H1 (cell line): ENCODE data around the gene ATXN2L. TPM values are rescaled to one million over a fixed set of nuclear protein-coding genes. Genes with fewer than 3 reads are reported as not detected.

ENCODE experiments used
- CTCF ChIA-PET: fragments of 300-600 bp; sonication (Branson Sonifier 250); formaldehyde crosslinking; loops from one replicate; lab custom pipeline; 2021; ENCODE audit not compliant: partially characterized antibody; lab: Charles Lee
- POLR2A ChIA-PET: fragments of 300-600 bp; sonication (Branson Sonifier 250); formaldehyde crosslinking; loops from one replicate; lab custom pipeline; 2021; ENCODE audit warnings: inconsistent platforms; ENCODE audit not compliant: partially characterized antibody; lab: Charles Lee
- DNase-seq, 2 experiments: peaks; one replicate each; pipeline versions ENCODE4 v3.0.0 to v3.0.0-alpha.2; 2010 to 2022; ENCODE audit warnings: low spot score in 2 of 2, low read depth in 1 of 2, mixed read lengths in 1 of 2
- FAIRE-seq: peaks from 2 replicates; lab custom pipeline; 2011; peaks lifted over from hg19 to GRCh38; lab: Jason Lieb, UNC
- H2AFZ ChIP-seq: 2 replicates; pipeline ENCODE4 v1.8.1; 2012; ENCODE audit warnings: low read length, inconsistent platforms
- H2AK5ac ChIP-seq: 2 replicates; pipeline ENCODE4 v1.6.1; 2013; ENCODE audit warnings: low read depth, low read length
- H2BK120ac ChIP-seq: replicated peaks from 2 replicates; pipeline ENCODE3; 2013; ENCODE audit warnings: low read depth, low read length, inconsistent platforms
- H2BK12ac ChIP-seq: 2 replicates; pipeline ENCODE4 v1.6.1; 2013; ENCODE audit warnings: low read depth, low read length
- H2BK15ac ChIP-seq: 2 replicates; pipeline ENCODE4 v1.6.1; 2013; ENCODE audit warnings: low read length
- H2BK20ac ChIP-seq: 2 replicates; pipeline ENCODE4 v1.6.1; 2013; ENCODE audit warnings: low read length
- H2BK5ac ChIP-seq: 2 replicates; pipeline ENCODE4 v1.6.1; 2013; ENCODE audit warnings: low read depth, low read length
- H3K14ac ChIP-seq: 2 replicates; pipeline ENCODE4 v1.6.1; 2013; ENCODE audit warnings: inconsistent platforms; ENCODE audit not compliant: insufficient read length
- H3K18ac ChIP-seq: 2 replicates; pipeline ENCODE4 v1.6.1; 2013; ENCODE audit warnings: low read length; ENCODE audit errors: extremely low read depth
- H3K23ac ChIP-seq: 2 replicates; pipeline ENCODE4 v1.6.1; 2013; ENCODE audit warnings: inconsistent platforms; ENCODE audit not compliant: insufficient read length
- H3K23me2 ChIP-seq: 2 replicates; pipeline ENCODE4 v1.6.1; 2013; ENCODE audit warnings: low read depth, low read length
- H3K27ac ChIP-seq: 2 replicates; pipeline ENCODE4 v1.6.1; 2011; ENCODE audit warnings: low read depth, low read length, inconsistent platforms
- H3K27me3 ChIP-seq, 4 experiments: replicated peaks in 1 of 4; 1 replicate in 1 of 4; 2 replicates in 3 of 4; pipeline versions ENCODE4 v1.6.1 to v1.8.1; 2011 to 2013; ENCODE audit warnings: low read length in 3 of 4, mild to moderate bottlenecking in 3 of 4, inconsistent platforms in 2 of 4, mixed read lengths in 2 of 4, moderate library complexity in 1 of 4; ENCODE audit not compliant: control insufficient read depth in 3 of 4, insufficient read depth in 3 of 4; ENCODE audit errors: extremely low read depth in 1 of 4
- H3K36me3 ChIP-seq, 4 experiments: 2 replicates each; pipeline versions ENCODE4 v1.6.1 to v1.8.1; 2011 to 2013; ENCODE audit warnings: mild to moderate bottlenecking in 4 of 4, low read length in 3 of 4, moderate library complexity in 2 of 4, control low read depth in 1 of 4, inconsistent platforms in 1 of 4; ENCODE audit not compliant: insufficient read depth in 4 of 4, control insufficient read depth in 2 of 4
- H3K4ac ChIP-seq: replicated peaks from 2 replicates; pipeline ENCODE3; 2013; ENCODE audit warnings: low read length, low read depth, mixed read lengths, inconsistent platforms; ENCODE audit not compliant: insufficient read length
- H3K4me1 ChIP-seq, 4 experiments: replicated peaks in 1 of 4; 1 replicate in 1 of 4; 2 replicates in 3 of 4; pipeline versions ENCODE4 v1.6.1 to v1.8.1; 2011 to 2013; ENCODE audit warnings: low read length in 3 of 4, inconsistent platforms in 2 of 4, mixed read lengths in 1 of 4; ENCODE audit not compliant: insufficient read depth in 4 of 4, control insufficient read depth in 3 of 4
- H3K4me2 ChIP-seq, 2 experiments: 2 replicates each; pipeline versions ENCODE4 v1.6.1 to v1.8.1; 2011 to 2013; ENCODE audit warnings: low read depth in 2 of 2, low read length in 2 of 2, control low read depth in 1 of 2, inconsistent platforms in 1 of 2, mild to moderate bottlenecking in 1 of 2; ENCODE audit not compliant: insufficient read depth in 1 of 2
- H3K4me3 ChIP-seq, 4 experiments: fragments of 200-600, 300-600 bp in 1 of 4; sonication (generic), shearing (Covaris generic), sonication (Bioruptor Twin) in 1 of 4; 2 replicates each; pipeline versions ENCODE4 v1.5.1 to v1.8.1; 2011 to 2016; ENCODE audit warnings: low read length in 4 of 4, low read depth in 3 of 4, control low read depth in 2 of 4, inconsistent platforms in 2 of 4, mild to moderate bottlenecking in 2 of 4, mixed read lengths in 1 of 4, moderate library complexity in 1 of 4; ENCODE audit not compliant: insufficient read depth in 2 of 4; ENCODE audit errors: extremely low read depth in 1 of 4
- H3K56ac ChIP-seq: replicated peaks from 2 replicates; pipeline ENCODE3; 2013; ENCODE audit warnings: low read depth, mild to moderate bottlenecking, mixed read lengths, low read length, inconsistent platforms; ENCODE audit not compliant: insufficient read length
- H3K79me1 ChIP-seq: 2 replicates; pipeline ENCODE4 v1.6.1; 2013; ENCODE audit warnings: low read depth, low read length, control low read depth
- H3K79me2 ChIP-seq, 2 experiments: 2 replicates each; pipeline versions ENCODE4 v1.6.1 to v1.8.1; 2012 to 2013; ENCODE audit warnings: low read length in 2 of 2, mild to moderate bottlenecking in 2 of 2, inconsistent platforms in 1 of 2; ENCODE audit not compliant: insufficient read depth in 2 of 2, control insufficient read depth in 1 of 2
- H3K9ac ChIP-seq, 4 experiments: replicated peaks in 1 of 4; 1 replicate in 1 of 4; 2 replicates in 3 of 4; pipeline versions ENCODE4 v1.6.1 to v1.8.1; 2011 to 2013; ENCODE audit warnings: low read depth in 3 of 4, low read length in 3 of 4, control low read depth in 2 of 4, mild to moderate bottlenecking in 2 of 4, moderate library complexity in 2 of 4, inconsistent platforms in 1 of 4; ENCODE audit errors: extremely low read depth in 1 of 4
- H3K9me3 ChIP-seq, 2 experiments: 2 replicates each; pipeline versions ENCODE4 v1.6.1 to v1.8.1; 2012 to 2013; ENCODE audit warnings: mild to moderate bottlenecking in 2 of 2, moderate library complexity in 2 of 2, control low read depth in 1 of 2, inconsistent platforms in 1 of 2, low read depth in 1 of 2, low read length in 1 of 2, mixed read lengths in 1 of 2; ENCODE audit not compliant: insufficient read depth in 2 of 2
- H4K20me1 ChIP-seq, 2 experiments: replicated peaks in 1 of 2; 2 replicates each; pipeline versions ENCODE3 to v1.8.1; 2011 to 2013; ENCODE audit warnings: inconsistent platforms in 2 of 2, low read length in 2 of 2, mild to moderate bottlenecking in 1 of 2; ENCODE audit not compliant: insufficient read depth in 2 of 2, control insufficient read depth in 1 of 2
- H4K5ac ChIP-seq: 2 replicates; pipeline ENCODE4 v1.6.1; 2013; ENCODE audit warnings: low read length, low read depth, mixed read lengths, inconsistent platforms; ENCODE audit not compliant: insufficient read length
- H4K8ac ChIP-seq: 2 replicates; pipeline ENCODE4 v1.8.0; 2013; ENCODE audit warnings: mild to moderate bottlenecking, moderate library complexity, low read length, inconsistent platforms; ENCODE audit not compliant: insufficient read depth; ENCODE audit errors: extremely low read depth
- H4K91ac ChIP-seq: replicated peaks from 2 replicates; pipeline ENCODE3; 2013; ENCODE audit warnings: low read length, mixed read lengths, inconsistent platforms; ENCODE audit not compliant: insufficient read length
- POLR2A ChIP-seq, 2 experiments: IDR thresholded peaks; 1 replicate in 1 of 2; 2 replicates in 1 of 2; pipeline ENCODE4 v1.6.1; 2011; ENCODE audit warnings: low read depth in 2 of 2, low read length in 2 of 2, mild to moderate bottlenecking in 2 of 2; ENCODE audit errors: control extremely low read depth in 1 of 2
- RXRA ChIP-seq: IDR thresholded peaks from 2 replicates; pipeline ENCODE4 v1.6.1; 2011; ENCODE audit warnings: low read depth, mild to moderate bottlenecking, low read length, moderate library complexity; ENCODE audit not compliant: insufficient read depth
- WGBS, 2 experiments: shearing (Covaris generic) in 1 of 2; methylation state at CpG; one replicate each; pipeline versions ENCODE4 v1.1.6 to v1.1.7; 2013 to 2015; ENCODE audit warnings: low lambda C conversion rate in 2 of 2, mixed read lengths in 2 of 2, inconsistent platforms in 1 of 2, low coverage in 1 of 2, missing lambda C conversion rate in 1 of 2; ENCODE audit not compliant: insufficient replicate concordance in 2 of 2, insufficient coverage in 1 of 2, insufficient read length in 1 of 2; ENCODE audit errors: extremely low coverage in 1 of 2, missing lambda C conversion rate in 1 of 2; 5-methylcytosine and 5-hydroxymethylcytosine counted together
- polyA plus RNA-seq, 7 experiments: library from polyadenylated mRNA; depleted of rRNA in 3 of 7; stranded (reverse) in 5 of 7; unstranded in 2 of 7; fragments of >200 nt in 5 of 7; fragments of 200-250 nt in 2 of 7; gene quantifications; 1 replicate in 5 of 7; 2 replicates in 1 of 7; 4 replicates in 1 of 7; pipeline versions ENCODE4 v1.2.1 to v1.2.3, GENCODE V29; 2011 to 2013; ENCODE audit warnings: missing spikeins in 2 of 7, mixed read lengths in 2 of 7
- total RNA-seq: library from RNA; stranded (reverse); fragmentation: NEBNext Ultra II Directional; extraction: Animal tissue kit (Norgen Biotek cat#: 25700); gene quantifications from 2 replicates; pipeline ENCODE4 v1.2.1, GENCODE V29; 2021

Gene ATXN2L
- total and polyA plus RNA-seq, 2 of the 8 experiments (the other 6 are each of a cell fraction or from before 2014, with no cell fraction given) = 79.1 to 227 TPM

DNA sequence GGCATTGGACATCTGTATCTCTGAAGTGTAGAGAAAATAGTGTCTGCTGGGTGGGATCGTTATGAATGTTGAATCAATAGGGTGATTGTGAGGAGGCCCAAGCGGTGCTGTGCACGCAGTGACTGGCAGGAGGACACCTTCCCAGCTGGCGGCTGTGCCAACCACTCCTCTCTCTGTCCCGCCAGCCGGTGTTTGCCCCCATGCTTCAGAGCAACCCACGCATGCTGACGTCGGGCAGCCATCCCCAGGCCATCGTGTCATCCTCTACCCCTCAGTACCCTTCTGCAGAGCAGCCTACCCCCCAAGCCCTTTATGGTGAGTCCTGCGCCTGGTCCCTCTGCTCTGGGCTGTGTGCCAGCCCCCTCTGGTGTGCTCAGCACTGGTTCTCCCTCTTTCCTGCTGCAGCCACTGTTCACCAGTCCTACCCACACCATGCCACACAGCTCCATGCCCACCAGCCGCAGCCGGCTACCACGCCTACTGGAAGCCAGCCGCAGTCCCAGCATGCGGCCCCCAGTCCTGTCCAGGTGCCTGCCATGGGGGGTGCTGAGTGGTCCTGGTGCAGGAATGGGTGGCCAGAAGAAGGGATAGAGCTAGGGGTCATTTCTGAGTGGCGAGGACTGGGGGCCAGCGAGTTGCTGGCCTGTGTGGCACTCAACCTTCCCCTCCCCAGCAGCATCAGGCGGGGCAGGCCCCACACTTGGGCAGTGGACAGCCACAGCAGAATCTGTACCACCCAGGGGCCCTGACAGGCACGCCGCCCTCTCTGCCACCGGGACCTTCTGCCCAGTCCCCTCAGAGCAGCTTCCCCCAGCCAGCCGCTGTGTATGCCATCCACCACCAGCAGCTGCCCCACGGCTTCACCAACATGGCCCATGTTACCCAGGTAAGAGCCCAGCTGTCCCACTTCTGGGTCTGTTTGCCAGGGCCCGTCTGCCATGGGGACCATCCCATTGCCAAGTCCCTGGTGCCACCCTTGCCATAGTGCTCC lies 12.4 kb downstream of the ATXN2L start:
- DNase-seq (no peak), FAIRE-seq (no peak)
- H3K27me3 ChIP-seq = no peaks in the 10 kb centered on the region
- no peaks in the 10 kb centered on the region; the same call in 1 of the 2 replicates for H3K23me2 ChIP-seq
- no peak overlapping the region for H2BK20ac ChIP-seq
- peaks cover 2 to 24% of the 10 kb centered on the region in 2 experiments for H4K20me1 ChIP-seq
- H2BK120ac ChIP-seq = no peak overlapping the region
- no peak overlapping the region for H2AFZ ChIP-seq
- no peak overlapping the region for H2BK12ac ChIP-seq
- WGBS, 2 experiments = 93% methylated on average over 25 of the region's 25 CpGs; no CpG with 5 or more reads in 1 of the 2 experiments
- no peaks in the 10 kb centered on the region for H3K9me3 ChIP-seq
- no peak overlapping the region for H3K56ac ChIP-seq
- peaks cover 51 to 83% (median 68%) of the 10 kb centered on the region in 4 experiments for H3K36me3 ChIP-seq
- H3K4me2 ChIP-seq = no peak overlapping the region
- H3K23ac ChIP-seq = no peak overlapping the region
- 0 out of 2 replicates have a peak, but pooled peaks cover 2% of the 10 kb centered on the region for H3K79me1 ChIP-seq
- no peak overlapping the region for H3K18ac ChIP-seq
- CTCF ChIA-PET = interaction anchor here (1.3 to 4.5 kb wide), 3 partner anchors 11 to 110 kb away, joined by 3 to 26 read pairs (median 3); partner anchors contain the start of gene TUFM
- H3K27ac ChIP-seq = no peak overlapping the region
- no peak overlapping the region for H4K5ac ChIP-seq
- no peak overlapping the region for H2BK15ac ChIP-seq
- no peak overlapping the region; the same call in 1 of the 2 replicates for H4K8ac ChIP-seq
- TF ChIP-seq POLR2A (IDR thresholded peaks at IDR 0.05; ENCODE audit: control extremely low read depth in 1 of 2, low read depth in 2 of 2, low read length in 2 of 2) = peak in 1 of 2 experiments; percentile 24; a peak in 1 of 3 replicates
- no peak for TF ChIP-seq RXRA
- no peak overlapping the region for H2AK5ac ChIP-seq
- H3K79me2 ChIP-seq = 0 out of 4 replicates have a peak, but pooled peaks cover 0 to 3% of the 10 kb centered on the region in 2 experiments
- no peak overlapping the region for H3K4me3 ChIP-seq
- H3K9ac ChIP-seq = no peak overlapping the region
- H2BK5ac ChIP-seq = no peak overlapping the region
- no peaks in the 10 kb centered on the region for H3K4me1 ChIP-seq
- no peak overlapping the region for H3K14ac ChIP-seq
- POLR2A ChIA-PET = interaction anchor here (1.3 to 23.4 kb wide), 5 partner anchors 5 to 40 kb away, joined by 3 to 756 read pairs (median 164); partner anchors contain the start of genes ATP2A1, ATXN2L, SH2B1 and TUFM
- no peak overlapping the region for H4K91ac ChIP-seq
- H3K4ac ChIP-seq = no peak overlapping the region
